Retinal pigment epithelial cell (primary cell): Measurements from ENCODE around the gene METTL4.

ENCODE experiments used
- DNase-seq: peaks from one replicate; pipeline ENCODE4 v3.0.0-alpha.2; 2010; ENCODE audit warnings: low read depth
- H3K4me3 ChIP-seq: 2 replicates; pipeline ENCODE4 v1.5.1; 2011; ENCODE audit warnings: mild to moderate bottlenecking, low read length, control low read depth, moderate library complexity
- CTCF ChIP-seq: conservative IDR thresholded peaks from 2 replicates; pipeline ENCODE4 v1.5.1; 2011; ENCODE audit warnings: low read depth, low read length, control low read depth, inconsistent platforms

METTL4 gene

GRCh38 chr18:2512059-2512458, 59.2 kb downstream of the METTL4 start:
- H3K4me3 ChIP-seq = no peak overlapping the region
- TF ChIP-seq CTCF = no peak
- DNase-seq = no peak

GRCh38 chr18:2511451-2511850, 59.9 kb downstream of the METTL4 start:
- TF ChIP-seq CTCF = no peak
- no peak for DNase-seq
- no peak overlapping the region for H3K4me3 ChIP-seq

- H3K4me3 ChIP-seq = no peak overlapping the region
- TF ChIP-seq CTCF = no peak
- no peak for DNase-seq
These were observed 60.9 kb downstream of the METTL4 start for GRCh38 chr18:2510416-2510815.

- H3K4me3 ChIP-seq = no peak overlapping the region
- DNase-seq = no peak
- TF ChIP-seq CTCF = no peak
These were observed 62.6 kb downstream of the METTL4 start for GRCh38 chr18:2508678-2509077.

- no peak for DNase-seq
- TF ChIP-seq CTCF = no peak
These were observed 63.1 kb downstream of the METTL4 start for GRCh38 chr18:2508155-2508554.

GRCh38 chr18:2504642-2505041, 66.7 kb downstream of the METTL4 start:
- TF ChIP-seq CTCF = no peak
- H3K4me3 ChIP-seq = no peak overlapping the region
- DNase-seq = no peak

More at GRCh38 chr18:2508155-2508554, 63.1 kb downstream of the METTL4 start:
- H3K4me3 ChIP-seq = no peak overlapping the region

- TF ChIP-seq CTCF = no peak
- no peak for DNase-seq
- no peak overlapping the region for H3K4me3 ChIP-seq
These were observed 68.4 kb downstream of the METTL4 start for GRCh38 chr18:2502880-2503279.
